CD4-positive, alpha-beta T cell treated with Interleukin-17A for 1 hour (primary cell): Measurements from ENCODE around the gene CRYBA4.

ENCODE experiments used
- DNase-seq: peaks from one replicate; pipeline ENCODE4 v3.0.0-alpha.2; 2020

The CRYBA4 gene

GRCh38 chr22:26665813-26666231 lies 44.1 kb downstream of the CRYBA4 start:
- DNase-seq: no peak

- no peak for DNase-seq
Observed at GRCh38 chr22:26667140-26667539, 45.4 kb downstream of the CRYBA4 start.

GRCh38 chr22:26669060-26669481 lies 47.3 kb downstream of the CRYBA4 start:
- DNase-seq: peak; percentile 15

GRCh38 chr22:26670459-26670858 lies 48.7 kb downstream of the CRYBA4 start:
- DNase-seq: no peak

GRCh38 chr22:26671317-26672059 lies 49.7 kb downstream of the CRYBA4 start:
- DNase-seq: peak; percentile 79

- DNase-seq: no peak
Observed at GRCh38 chr22:26672060-26672471, 50.3 kb downstream of the CRYBA4 start.

GRCh38 chr22:26672590-26673468 lies 51.1 kb downstream of the CRYBA4 start:
- DNase-seq: peak; percentile 95

- DNase-seq: peak; percentile 28
Observed at GRCh38 chr22:26673486-26673885, 51.7 kb downstream of the CRYBA4 start.

- peak; percentile 37 for DNase-seq
Observed at GRCh38 chr22:26674211-26675190, 52.7 kb downstream of the CRYBA4 start.

GRCh38 chr22:26675687-26676268 lies 54.0 kb downstream of the CRYBA4 start:
- DNase-seq: no peak

- DNase-seq: no peak
Observed at GRCh38 chr22:26677217-26677616, 55.5 kb downstream of the CRYBA4 start.

- DNase-seq: peak; percentile 78
Observed at GRCh38 chr22:26679003-26679629, 57.4 kb downstream of the CRYBA4 start.
